ENCODE data around the gene TRIM31. TPM values are rescaled to one million over a fixed set of nuclear protein-coding genes. Genes with fewer than 3 reads are reported as not detected.

TRIM31 gene
- total RNA-seq, 2 experiments from 2014 or later = not detected

DNA sequence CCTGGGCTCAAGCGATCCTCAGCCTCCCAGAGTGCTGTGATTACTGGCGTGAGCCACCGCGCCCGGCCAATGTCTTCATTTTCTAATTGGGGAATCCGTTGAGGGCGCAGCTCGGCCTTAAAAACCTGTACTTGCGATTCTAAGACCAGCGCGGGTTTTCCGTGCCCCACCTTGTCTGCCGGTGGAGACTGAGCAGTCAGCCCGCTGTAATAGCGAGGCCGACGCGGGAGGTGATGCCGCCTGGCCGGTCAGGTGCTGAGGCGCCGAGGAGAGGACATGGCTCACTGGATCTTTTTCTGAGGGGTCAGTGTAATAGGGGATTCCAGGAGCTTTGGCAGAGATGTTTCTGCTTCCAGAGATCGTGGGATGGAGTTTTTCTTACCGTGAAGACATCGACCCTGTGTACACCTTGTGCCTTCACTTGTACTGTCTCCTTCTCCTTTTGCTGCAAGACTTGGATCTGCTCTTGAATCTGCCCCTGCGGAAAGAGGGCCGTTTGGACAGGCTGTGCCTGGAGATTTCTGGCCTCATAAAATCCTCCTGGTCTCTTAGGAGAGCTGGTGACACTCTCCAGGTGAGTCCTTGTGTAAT lies 1.5 kb downstream of the TRIM31 start:
- CTCF ChIA-PET (ENCODE audit: unreplicated experiment) = interaction anchor here (0.8 kb wide), 1 partner anchor 19 kb away, joined by 3 read pairs; no protein-coding TSS in a partner anchor
- no TSS peak for BruUV-seq (replicated peaks)

DNA sequence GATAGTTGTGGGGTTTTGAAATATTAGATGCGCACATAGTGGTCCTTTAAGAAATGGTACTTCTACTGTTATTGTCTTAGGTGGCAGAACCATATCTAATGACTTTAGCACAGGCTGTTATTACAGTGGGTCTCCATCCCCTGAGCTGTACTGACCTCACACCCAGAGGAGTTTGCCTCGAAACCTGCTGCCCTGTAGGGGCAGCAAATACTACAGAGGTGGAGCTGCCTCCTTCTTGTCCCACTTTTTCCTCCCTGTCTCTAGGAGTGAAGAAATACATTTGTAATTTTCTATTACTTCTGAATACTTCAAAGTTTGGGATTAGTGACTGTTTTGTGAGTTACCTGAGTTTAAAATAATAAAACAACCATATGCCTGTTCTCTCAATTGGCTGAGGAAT lies 8.2 kb downstream of the TRIM31 start:
- BruUV-seq (replicated peaks) = no TSS peak
- CTCF ChIA-PET (ENCODE audit: unreplicated experiment) = no interaction called here
- POLR2A ChIA-PET = interaction anchor here (0.7 to 1.3 kb wide), 2 partner anchors 47 to 670 kb away, joined by 3 read pairs; no protein-coding TSS in a partner anchor
- no peaks in the 10 kb centered on the region for H3K36me3 ChIP-seq (ENCODE audit: insufficient read depth, low read length)
- H3K9me2 ChIP-seq (ENCODE audit: insufficient read depth, low read length) = no peaks in the 10 kb centered on the region
- no peaks in the 10 kb centered on the region for H4K20me1 ChIP-seq (ENCODE audit: insufficient read depth, low read length)
- no peak overlapping the region for H3K27ac ChIP-seq (ENCODE audit: low read depth, low read length, poor library complexity, severe bottlenecking)
- H3K9me3 ChIP-seq (ENCODE audit: low read length) = no peaks in the 10 kb centered on the region
- intact Hi-C loops (cut with micrococcal nuclease; ENCODE audit: unreplicated experiment) = no loop called here
- DNase-seq (ENCODE audit: low spot score) = no peak
- H3K4me3 ChIP-seq (ENCODE audit: low read depth, low read length, poor library complexity, severe bottlenecking) = no peak overlapping the region
- H3K79me2 ChIP-seq (ENCODE audit: insufficient read depth, low read depth, low read length) = no peaks in the 10 kb centered on the region
- peaks cover 16% of the 10 kb centered on the region for H3K4me1 ChIP-seq (ENCODE audit: insufficient read depth, low read length, poor library complexity, severe bottlenecking)
- no peak overlapping the region for H2AFZ ChIP-seq (ENCODE audit: low read length)
- TF ChIP-seq, protein P1, sequence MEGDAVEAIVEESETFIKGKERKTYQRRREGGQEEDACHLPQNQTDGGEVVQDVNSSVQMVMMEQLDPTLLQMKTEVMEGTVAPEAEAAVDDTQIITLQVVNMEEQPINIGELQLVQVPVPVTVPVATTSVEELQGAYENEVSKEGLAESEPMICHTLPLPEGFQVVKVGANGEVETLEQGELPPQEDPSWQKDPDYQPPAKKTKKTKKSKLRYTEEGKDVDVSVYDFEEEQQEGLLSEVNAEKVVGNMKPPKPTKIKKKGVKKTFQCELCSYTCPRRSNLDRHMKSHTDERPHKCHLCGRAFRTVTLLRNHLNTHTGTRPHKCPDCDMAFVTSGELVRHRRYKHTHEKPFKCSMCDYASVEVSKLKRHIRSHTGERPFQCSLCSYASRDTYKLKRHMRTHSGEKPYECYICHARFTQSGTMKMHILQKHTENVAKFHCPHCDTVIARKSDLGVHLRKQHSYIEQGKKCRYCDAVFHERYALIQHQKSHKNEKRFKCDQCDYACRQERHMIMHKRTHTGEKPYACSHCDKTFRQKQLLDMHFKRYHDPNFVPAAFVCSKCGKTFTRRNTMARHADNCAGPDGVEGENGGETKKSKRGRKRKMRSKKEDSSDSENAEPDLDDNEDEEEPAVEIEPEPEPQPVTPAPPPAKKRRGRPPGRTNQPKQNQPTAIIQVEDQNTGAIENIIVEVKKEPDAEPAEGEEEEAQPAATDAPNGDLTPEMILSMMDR (conservative IDR thresholded peaks at IDR 0.05; ENCODE audit: low read length) = no peak; the same call in 1 of the 2 replicates
- TF ChIP-seq EZH2phosphoT487 (IDR thresholded peaks at IDR 0.05; ENCODE audit: borderline replicate concordance, low read depth, low read length) = no peak
- H3K4me2 ChIP-seq (ENCODE audit: low read length) = no peak overlapping the region

More for the DNA sequence above, 1.5 kb downstream of the TRIM31 start:
- Histone ChIP-seq H3K4me1 (ENCODE audit: insufficient read depth, low read length, poor library complexity, severe bottlenecking) (no peaks in the 10 kb centered on the region), H3K9me2 (ENCODE audit: insufficient read depth, low read length) (no peaks in the 10 kb centered on the region), H3K4me2 (ENCODE audit: low read length) (no peak overlapping the region), H4K20me1 (ENCODE audit: insufficient read depth, low read length) (no peaks in the 10 kb centered on the region), H3K36me3 (ENCODE audit: insufficient read depth, low read length) (no peaks in the 10 kb centered on the region), H3K27ac (ENCODE audit: low read depth, low read length, poor library complexity, severe bottlenecking) (no peak overlapping the region), H3K79me2 (ENCODE audit: insufficient read depth, low read depth, low read length) (no peaks in the 10 kb centered on the region), H3K9me3 (ENCODE audit: low read length) (no peaks in the 10 kb centered on the region), H2AFZ (ENCODE audit: low read length) (no peak overlapping the region), H3K4me3 (ENCODE audit: low read depth, low read length, poor library complexity, severe bottlenecking) (no peak overlapping the region)
- DNase-seq (ENCODE audit: low spot score) = no peak
- intact Hi-C loops (cut with micrococcal nuclease; ENCODE audit: unreplicated experiment) = no loop called here
- POLR2A ChIA-PET = no interaction called here
- TF ChIP-seq, protein P1 (conservative IDR thresholded peaks at IDR 0.05; ENCODE audit: low read length) = no peak
- TF ChIP-seq EZH2phosphoT487 (IDR thresholded peaks at IDR 0.05; ENCODE audit: borderline replicate concordance, low read depth, low read length) = no peak

DNA sequence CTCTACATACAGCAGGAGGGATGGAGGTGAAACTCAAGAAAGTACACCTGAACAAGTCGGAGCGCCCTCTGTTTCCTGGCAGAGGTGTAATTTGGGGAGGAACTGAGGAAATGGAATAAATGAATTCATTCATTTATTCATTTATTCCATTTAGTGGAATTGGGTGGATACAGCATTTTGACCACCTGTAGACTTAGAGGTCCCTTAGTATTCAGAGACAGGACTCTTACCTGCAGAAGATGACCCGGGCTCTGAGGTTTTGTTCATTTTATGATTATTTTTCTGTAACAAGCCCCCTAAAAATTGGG lies 9.1 kb downstream of the TRIM31 start:
- H3K4me3 ChIP-seq (ENCODE audit: low read depth, low read length, poor library complexity, severe bottlenecking) = no peak overlapping the region
- TF ChIP-seq EZH2phosphoT487 (IDR thresholded peaks at IDR 0.05; ENCODE audit: borderline replicate concordance, low read depth, low read length) = no peak
- TF ChIP-seq, protein P1 (conservative IDR thresholded peaks at IDR 0.05; ENCODE audit: low read length) = no peak
- H3K79me2 ChIP-seq (ENCODE audit: insufficient read depth, low read depth, low read length) = no peaks in the 10 kb centered on the region
- ChIA-PET CTCF (ENCODE audit: unreplicated experiment) (interaction anchor here (0.9 to 1.3 kb wide), 2 partner anchors 29 to 127 kb away, joined by 3 to 4 read pairs; no protein-coding TSS in a partner anchor), POLR2A (interaction anchor here (0.9 to 1.3 kb wide), 2 partner anchors 28 to 48 kb away, joined by 3 read pairs; no protein-coding TSS in a partner anchor)
- BruUV-seq (replicated peaks) = no TSS peak
- peaks cover 16% of the 10 kb centered on the region for H3K4me1 ChIP-seq (ENCODE audit: insufficient read depth, low read length, poor library complexity, severe bottlenecking)
- H3K9me2 ChIP-seq (ENCODE audit: insufficient read depth, low read length) = no peaks in the 10 kb centered on the region
- intact Hi-C loops (cut with micrococcal nuclease; ENCODE audit: unreplicated experiment) = loop anchor here (1.0 to 2.0 kb wide), 3 partner anchors 27 to 293 kb away; no protein-coding TSS in a partner anchor
- no peak overlapping the region for H3K4me2 ChIP-seq (ENCODE audit: low read length)
- H4K20me1 ChIP-seq (ENCODE audit: insufficient read depth, low read length) = no peaks in the 10 kb centered on the region
- no peaks in the 10 kb centered on the region for H3K9me3 ChIP-seq (ENCODE audit: low read length)
- H3K27ac ChIP-seq (ENCODE audit: low read depth, low read length, poor library complexity, severe bottlenecking) = no peak overlapping the region
- H2AFZ ChIP-seq (ENCODE audit: low read length) = no peak overlapping the region
- H3K36me3 ChIP-seq (ENCODE audit: insufficient read depth, low read length) = no peaks in the 10 kb centered on the region
- DNase-seq (ENCODE audit: low spot score) = no peak

Data from OCI-LY7 (cell line).